ENCODE data around the gene GUCD1.

GUCD1 gene

GRCh38 chr22:24496661-24497060, 58.3 kb downstream of the GUCD1 start:
- Histone ChIP-seq H3K27me3 (ENCODE audit: control insufficient read depth in 2 of 2, insufficient read depth in 2 of 2, low read length in 2 of 2) (peaks cover 9 to 18% of the 10 kb centered on the region in 2 donors), H3K36me3 (ENCODE audit: control insufficient read depth in 2 of 2, insufficient read depth in 2 of 2, low read length in 2 of 2) (no peaks in the 10 kb centered on the region), H3K9me3 (ENCODE audit: control insufficient read depth in 2 of 2, low read length in 2 of 2) (no peaks in the 10 kb centered on the region), H3K4me1 (ENCODE audit: control insufficient read depth in 2 of 2, insufficient read depth in 2 of 2, low read length in 2 of 2) (no peaks in the 10 kb centered on the region), H3K4me3 (ENCODE audit: low read length in 2 of 2) (no peak overlapping the region), H3K27ac (ENCODE audit: low read depth in 2 of 2, low read length in 2 of 2) (no peak overlapping the region), H3K9ac (ENCODE audit: low read depth in 1 of 2, low read length in 2 of 2) (no peak overlapping the region)

- H3K4me1 ChIP-seq (ENCODE audit: control insufficient read depth in 2 of 2, insufficient read depth in 2 of 2, low read length in 2 of 2) = no peaks in the 10 kb centered on the region
Observed at GRCh38 chr22:24496234-24496633, 58.7 kb downstream of the GUCD1 start.

GRCh38 chr22:24495365-24495675, 59.6 kb downstream of the GUCD1 start:
- Histone ChIP-seq H3K9ac (ENCODE audit: low read depth in 1 of 2, low read length in 2 of 2) (no peak overlapping the region), H3K4me3 (ENCODE audit: low read length in 2 of 2) (no peak overlapping the region), H3K27ac (ENCODE audit: low read depth in 2 of 2, low read length in 2 of 2) (no peak overlapping the region), H3K9me3 (ENCODE audit: control insufficient read depth in 2 of 2, low read length in 2 of 2) (no peaks in the 10 kb centered on the region), H3K4me1 (ENCODE audit: control insufficient read depth in 2 of 2, insufficient read depth in 2 of 2, low read length in 2 of 2) (no peaks in the 10 kb centered on the region), H3K27me3 (ENCODE audit: control insufficient read depth in 2 of 2, insufficient read depth in 2 of 2, low read length in 2 of 2) (peaks cover 9 to 18% of the 10 kb centered on the region in 2 donors), H3K36me3 (ENCODE audit: control insufficient read depth in 2 of 2, insufficient read depth in 2 of 2, low read length in 2 of 2) (no peaks in the 10 kb centered on the region)

More at GRCh38 chr22:24496234-24496633, 58.7 kb downstream of the GUCD1 start:
- H3K27ac ChIP-seq (ENCODE audit: low read depth in 2 of 2, low read length in 2 of 2) = no peak overlapping the region
- H3K36me3 ChIP-seq (ENCODE audit: control insufficient read depth in 2 of 2, insufficient read depth in 2 of 2, low read length in 2 of 2) = no peaks in the 10 kb centered on the region
- peaks cover 9 to 18% of the 10 kb centered on the region in 2 donors for H3K27me3 ChIP-seq (ENCODE audit: control insufficient read depth in 2 of 2, insufficient read depth in 2 of 2, low read length in 2 of 2)
- no peak overlapping the region for H3K4me3 ChIP-seq (ENCODE audit: low read length in 2 of 2)
- no peaks in the 10 kb centered on the region for H3K9me3 ChIP-seq (ENCODE audit: control insufficient read depth in 2 of 2, low read length in 2 of 2)
- H3K9ac ChIP-seq (ENCODE audit: low read depth in 1 of 2, low read length in 2 of 2) = no peak overlapping the region

- Histone ChIP-seq H3K9me3 (ENCODE audit: control insufficient read depth in 2 of 2, low read length in 2 of 2) (no peaks in the 10 kb centered on the region), H3K36me3 (ENCODE audit: control insufficient read depth in 2 of 2, insufficient read depth in 2 of 2, low read length in 2 of 2) (no peaks in the 10 kb centered on the region), H3K27ac (ENCODE audit: low read depth in 2 of 2, low read length in 2 of 2) (no peak within 1 kb of the TSS), H3K4me3 (ENCODE audit: low read length in 2 of 2) (peak within 1 kb of the TSS in 1 of 2 donors; percentile 13), H3K9ac (ENCODE audit: low read depth in 1 of 2, low read length in 2 of 2) (no peak within 1 kb of the TSS), H3K27me3 (ENCODE audit: control insufficient read depth in 2 of 2, insufficient read depth in 2 of 2, low read length in 2 of 2) (peaks cover 9 to 18% of the 10 kb centered on the region in 2 donors), H3K4me1 (ENCODE audit: control insufficient read depth in 2 of 2, insufficient read depth in 2 of 2, low read length in 2 of 2) (no peaks in the 10 kb centered on the region)
Observed at GRCh38 chr22:24494528-24495364, 60.2 kb downstream of the GUCD1 start, which contains the start of gene UPB1. UPB1 (plus strand) TSS chr22:24495332; CDS start chr22:24495404, 72 bp downstream.

- no peak overlapping the region for H3K27ac ChIP-seq (ENCODE audit: low read depth in 2 of 2, low read length in 2 of 2)
- no peak overlapping the region for H3K9ac ChIP-seq (ENCODE audit: low read depth in 1 of 2, low read length in 2 of 2)
- H3K4me3 ChIP-seq (ENCODE audit: low read length in 2 of 2) = no peak overlapping the region
- H3K27me3 ChIP-seq (ENCODE audit: control insufficient read depth in 2 of 2, insufficient read depth in 2 of 2, low read length in 2 of 2) = peaks cover 9 to 18% of the 10 kb centered on the region in 2 donors
- H3K36me3 ChIP-seq (ENCODE audit: control insufficient read depth in 2 of 2, insufficient read depth in 2 of 2, low read length in 2 of 2) = no peaks in the 10 kb centered on the region
- H3K4me1 ChIP-seq (ENCODE audit: control insufficient read depth in 2 of 2, insufficient read depth in 2 of 2, low read length in 2 of 2) = no peaks in the 10 kb centered on the region
- no peaks in the 10 kb centered on the region for H3K9me3 ChIP-seq (ENCODE audit: control insufficient read depth in 2 of 2, low read length in 2 of 2)
Observed at GRCh38 chr22:24494167-24494527, 60.8 kb downstream of the GUCD1 start.

GRCh38 chr22:24492391-24492790, 62.5 kb downstream of the GUCD1 start:
- H3K9me3 ChIP-seq (ENCODE audit: control insufficient read depth in 2 of 2, low read length in 2 of 2) = no peaks in the 10 kb centered on the region
- no peak overlapping the region for H3K4me3 ChIP-seq (ENCODE audit: low read length in 2 of 2)
- no peaks in the 10 kb centered on the region for H3K4me1 ChIP-seq (ENCODE audit: control insufficient read depth in 2 of 2, insufficient read depth in 2 of 2, low read length in 2 of 2)
- H3K9ac ChIP-seq (ENCODE audit: low read depth in 1 of 2, low read length in 2 of 2) = no peak overlapping the region
- no peak overlapping the region for H3K27ac ChIP-seq (ENCODE audit: low read depth in 2 of 2, low read length in 2 of 2)
- H3K27me3 ChIP-seq (ENCODE audit: control insufficient read depth in 2 of 2, insufficient read depth in 2 of 2, low read length in 2 of 2) = peaks cover 9 to 18% of the 10 kb centered on the region in 2 donors
- no peaks in the 10 kb centered on the region for H3K36me3 ChIP-seq (ENCODE audit: control insufficient read depth in 2 of 2, insufficient read depth in 2 of 2, low read length in 2 of 2)

Data from mucosa of rectum (tissue), 2 donors.